ENCODE measurements around the gene MUC12. TPM values are rescaled to one million over a fixed set of nuclear protein-coding genes. Genes with fewer than 3 reads are reported as not detected.

MUC12 gene
- total and polyA plus RNA-seq, 9 of the 15 experiments (the other 6 are each of a cell fraction or from before 2014, with no cell fraction given), result 0.23 to 1.2 (median 0.79) TPM; not detected in 1

- TF ChIP-seq, protein P1, sequence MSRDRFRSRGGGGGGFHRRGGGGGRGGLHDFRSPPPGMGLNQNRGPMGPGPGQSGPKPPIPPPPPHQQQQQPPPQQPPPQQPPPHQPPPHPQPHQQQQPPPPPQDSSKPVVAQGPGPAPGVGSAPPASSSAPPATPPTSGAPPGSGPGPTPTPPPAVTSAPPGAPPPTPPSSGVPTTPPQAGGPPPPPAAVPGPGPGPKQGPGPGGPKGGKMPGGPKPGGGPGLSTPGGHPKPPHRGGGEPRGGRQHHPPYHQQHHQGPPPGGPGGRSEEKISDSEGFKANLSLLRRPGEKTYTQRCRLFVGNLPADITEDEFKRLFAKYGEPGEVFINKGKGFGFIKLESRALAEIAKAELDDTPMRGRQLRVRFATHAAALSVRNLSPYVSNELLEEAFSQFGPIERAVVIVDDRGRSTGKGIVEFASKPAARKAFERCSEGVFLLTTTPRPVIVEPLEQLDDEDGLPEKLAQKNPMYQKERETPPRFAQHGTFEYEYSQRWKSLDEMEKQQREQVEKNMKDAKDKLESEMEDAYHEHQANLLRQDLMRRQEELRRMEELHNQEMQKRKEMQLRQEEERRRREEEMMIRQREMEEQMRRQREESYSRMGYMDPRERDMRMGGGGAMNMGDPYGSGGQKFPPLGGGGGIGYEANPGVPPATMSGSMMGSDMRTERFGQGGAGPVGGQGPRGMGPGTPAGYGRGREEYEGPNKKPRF (IDR thresholded peaks at IDR 0.05; ENCODE audit: low read depth, low read length), result no peak
- TF ChIP-seq ZNF24 (IDR thresholded peaks at IDR 0.05) (no peak), MTA2 (IDR thresholded peaks at IDR 0.05; ENCODE audit: low read depth) (no peak), PRPF4 (IDR thresholded peaks at IDR 0.05; ENCODE audit: insufficient read depth, low read depth, low read length, poor library complexity, severe bottlenecking) (no peak), SAP30 (IDR thresholded peaks at IDR 0.05; ENCODE audit: borderline replicate concordance, insufficient read depth, low read depth, low read length, poor library complexity, severe bottlenecking) (no peak), MXD1 (CRISPR knock-in tag; IDR thresholded peaks at IDR 0.05; ENCODE audit: borderline replicate concordance, poor library complexity, severe bottlenecking) (no peak)
- TF ChIP-seq, protein P2, sequence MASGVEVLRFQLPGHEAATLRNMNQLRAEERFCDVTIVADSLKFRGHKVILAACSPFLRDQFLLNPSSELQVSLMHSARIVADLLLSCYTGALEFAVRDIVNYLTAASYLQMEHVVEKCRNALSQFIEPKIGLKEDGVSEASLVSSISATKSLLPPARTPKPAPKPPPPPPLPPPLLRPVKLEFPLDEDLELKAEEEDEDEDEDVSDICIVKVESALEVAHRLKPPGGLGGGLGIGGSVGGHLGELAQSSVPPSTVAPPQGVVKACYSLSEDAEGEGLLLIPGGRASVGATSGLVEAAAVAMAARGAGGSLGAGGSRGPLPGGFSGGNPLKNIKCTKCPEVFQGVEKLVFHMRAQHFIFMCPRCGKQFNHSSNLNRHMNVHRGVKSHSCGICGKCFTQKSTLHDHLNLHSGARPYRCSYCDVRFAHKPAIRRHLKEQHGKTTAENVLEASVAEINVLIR (CRISPR knock-in tag; IDR thresholded peaks at IDR 0.05), result no peak
Observed at GRCh38 chr7:100975371-100975821, 6.0 kb downstream of the MUC12 start (continued).

All from K562 (cell line).